SK-N-SH (cell line): ENCODE results near the gene RAB5IF. TPM values are rescaled to one million over a fixed set of nuclear protein-coding genes. Genes with fewer than 3 reads are reported as not detected.

Experiments
- CTCF ChIA-PET: fragments of 300-600, 350-600 bp; formaldehyde crosslinking; extraction: SDS; loops from one replicate; lab custom pipeline; 2021; lab: Yijun Ruan, JAX
- POLR2A ChIA-PET: fragments of 350-600 bp; sonication (Branson Sonifier 250); formaldehyde crosslinking; extraction: SDS; loops from one replicate; lab custom pipeline; 2020; ENCODE audit warnings: antibody characterized with exemption, inconsistent platforms; lab: Yijun Ruan, JAX
- DNase-seq: peaks from one replicate; pipeline ENCODE4 v3.0.0; 2012
- H2AFZ ChIP-seq: fragments of 200-600 bp; sonication (generic); 2 replicates; pipeline ENCODE4 v1.8.1; 2016; ENCODE audit warnings: antibody characterized with exemption, mild to moderate bottlenecking, low read depth
- H3F3A ChIP-seq: fragments of 200-600 bp; sonication (generic); replicated peaks from 2 replicates; pipeline ENCODE3; 2016; ENCODE audit warnings: antibody characterized with exemption, mild to moderate bottlenecking; ENCODE audit not compliant: insufficient read depth
- H3K27ac ChIP-seq, 2 experiments: fragments of 200-500 bp in 1 of 2; fragments of 200-600 bp in 1 of 2; sonication (Bioruptor generic) in 1 of 2; sonication (generic), shearing (Covaris generic) in 1 of 2; 2 replicates each; pipeline versions ENCODE4 v1.5.1 to v1.6.1; 2014 to 2016; ENCODE audit warnings: low read depth in 2 of 2, inconsistent platforms in 1 of 2, low read length in 1 of 2, mild to moderate bottlenecking in 1 of 2, mixed read lengths in 1 of 2
- H3K27me3 ChIP-seq: fragments of 200-600 bp; sonication (generic), shearing (Covaris generic); 2 replicates; pipeline ENCODE4 v1.6.1; 2016; ENCODE audit warnings: mixed run types; ENCODE audit not compliant: insufficient read depth
- H3K36me3 ChIP-seq, 2 experiments: fragments of 200-500 bp in 1 of 2; fragments of 200-600 bp in 1 of 2; sonication (Bioruptor generic) in 1 of 2; sonication (generic) in 1 of 2; replicated peaks in 1 of 2; 2 replicates each; pipeline versions ENCODE3 to v1.5.1; 2014 to 2016; ENCODE audit warnings: low read length in 1 of 2, mild to moderate bottlenecking in 1 of 2; ENCODE audit not compliant: insufficient read depth in 2 of 2, control insufficient read depth in 1 of 2
- H3K4me1 ChIP-seq, 2 experiments: fragments of 200-500 bp in 1 of 2; fragments of 200-600 bp in 1 of 2; sonication (Bioruptor generic) in 1 of 2; sonication (generic), shearing (Covaris generic) in 1 of 2; 2 replicates each; pipeline versions ENCODE4 v1.5.1 to v1.6.1; 2014 to 2016; ENCODE audit warnings: low read depth in 1 of 2, low read length in 1 of 2, mixed run types in 1 of 2; ENCODE audit not compliant: insufficient read depth in 2 of 2, control insufficient read depth in 1 of 2
- H3K4me2 ChIP-seq: fragments of 200-600 bp; sonication (generic), shearing (Covaris generic); 2 replicates; pipeline ENCODE4 v1.6.1; 2017; ENCODE audit warnings: mixed run types
- H3K4me3 ChIP-seq, 2 experiments: fragments of 200-500 bp in 1 of 2; fragments of 200-600 bp in 1 of 2; sonication (Bioruptor generic) in 1 of 2; sonication (generic), shearing (Covaris generic) in 1 of 2; 2 replicates each; pipeline versions ENCODE4 v1.5.1 to v1.8.1; 2014 to 2016; ENCODE audit warnings: low read depth in 2 of 2, inconsistent platforms in 1 of 2, low read length in 1 of 2, mild to moderate bottlenecking in 1 of 2, mixed read lengths in 1 of 2, moderate library complexity in 1 of 2
- H3K79me2 ChIP-seq: fragments of 200-600 bp; sonication (generic); 2 replicates; pipeline ENCODE4 v1.8.1; 2017; ENCODE audit warnings: mild to moderate bottlenecking; ENCODE audit not compliant: insufficient read depth
- H3K9ac ChIP-seq: fragments of 200-600 bp; sonication (generic); 2 replicates; pipeline ENCODE4 v1.6.1; 2017; ENCODE audit warnings: mixed run types
- H3K9me2 ChIP-seq: fragments of 200-600 bp; sonication (generic); 2 replicates; pipeline ENCODE4 v1.6.1; 2017; ENCODE audit warnings: mixed run types
- H3K9me3 ChIP-seq: fragments of 200-600 bp; sonication (generic); 2 replicates; pipeline ENCODE4 v1.6.1; 2017; ENCODE audit warnings: mixed run types, mild to moderate bottlenecking, moderate library complexity
- H4K20me1 ChIP-seq: fragments of 200-600 bp; sonication (generic); 2 replicates; pipeline ENCODE4 v1.6.1; 2017; ENCODE audit warnings: mild to moderate bottlenecking, mixed run types; ENCODE audit not compliant: insufficient read depth
- ELF1 ChIP-seq: IDR thresholded peaks from 2 replicates; pipeline ENCODE4 v1.4.0; 2012
- FOXJ3 ChIP-seq: sonication (generic); formaldehyde crosslinking; IDR thresholded peaks from 2 replicates; pipeline ENCODE4 v1.5.1; 2020; ENCODE audit warnings: mild to moderate bottlenecking, missing genetic modification reagents
- GABPA ChIP-seq: IDR thresholded peaks from 2 replicates; pipeline ENCODE4 v1.4.0; 2012; ENCODE audit warnings: low read depth, mild to moderate bottlenecking
- GATA2 ChIP-seq: sonication (generic); formaldehyde crosslinking; IDR thresholded peaks from 2 replicates; pipeline ENCODE4 v1.5.0; 2020; ENCODE audit warnings: mild to moderate bottlenecking, missing genetic modification reagents
- IRF3 ChIP-seq: fragments of 150-350 bp; IDR thresholded peaks from 2 replicates; pipeline ENCODE4 v1.6.1; 2016; ENCODE audit warnings: mild to moderate bottlenecking, low read depth, low read length
- MXI1 ChIP-seq: IDR thresholded peaks from 2 replicates; pipeline ENCODE4 v1.6.1; 2012; ENCODE audit warnings: mild to moderate bottlenecking, low read depth, low read length, improper control_type of control experiment
- NRF1 ChIP-seq: IDR thresholded peaks from 2 replicates; pipeline ENCODE4 v1.6.1; 2012; ENCODE audit warnings: low read depth, mild to moderate bottlenecking, low read length
- RFX5 ChIP-seq: IDR thresholded peaks from 2 replicates; pipeline ENCODE4 v1.6.1; 2012; ENCODE audit warnings: mild to moderate bottlenecking, improper control_type of control experiment, low read length
- RXRA ChIP-seq: IDR thresholded peaks from 2 replicates; pipeline ENCODE4 v1.4.0; 2012; ENCODE audit warnings: low read depth, mild to moderate bottlenecking, borderline replicate concordance
- SMC3 ChIP-seq: IDR thresholded peaks from 2 replicates; pipeline ENCODE4 v1.6.1; 2012; ENCODE audit warnings: low read depth, low read length, improper control_type of control experiment
- TAF1 ChIP-seq: IDR thresholded peaks from 2 replicates; pipeline ENCODE4 v1.6.1; 2012; ENCODE audit warnings: low read depth, mild to moderate bottlenecking, low read length, moderate library complexity, borderline replicate concordance
- TEAD4 ChIP-seq: IDR thresholded peaks from 2 replicates; pipeline ENCODE4 v1.4.0; 2012; ENCODE audit warnings: mild to moderate bottlenecking, borderline replicate concordance; ENCODE audit not compliant: insufficient read depth
- WGBS: methylation state at CpG from one replicate; pipeline ENCODE4 v1.1.6; 2017; ENCODE audit warnings: low lambda C conversion rate; 5-methylcytosine and 5-hydroxymethylcytosine counted together
- polyA plus RNA-seq, 3 experiments: library from polyadenylated mRNA; depleted of rRNA; stranded (reverse); fragments of >200 nt; gene quantifications; 2 replicates each; pipeline ENCODE4 v1.2.3, GENCODE V29; 2012
- TF ChIP-seq, protein P1 (sequence below): IDR thresholded peaks from 2 replicates; pipeline ENCODE4; 2012
- TF ChIP-seq, protein P2 (sequence below): fragments of 150-350 bp; IDR thresholded peaks from 2 replicates; pipeline ENCODE4 v1.6.1; 2017; ENCODE audit warnings: antibody characterized with exemption, low read length, low read depth, borderline replicate concordance
- TF ChIP-seq, protein P3 (sequence below): fragments of 200-600 bp; sonication (generic); IDR thresholded peaks from 2 replicates; pipeline ENCODE4 v1.6.1; 2017; ENCODE audit warnings: antibody characterized with exemption, mild to moderate bottlenecking, moderate library complexity

Gene RAB5IF
- polyA plus RNA-seq, 1 of the 3 experiments (the other 2 are of a cell fraction), result 91.1 TPM

DNA sequence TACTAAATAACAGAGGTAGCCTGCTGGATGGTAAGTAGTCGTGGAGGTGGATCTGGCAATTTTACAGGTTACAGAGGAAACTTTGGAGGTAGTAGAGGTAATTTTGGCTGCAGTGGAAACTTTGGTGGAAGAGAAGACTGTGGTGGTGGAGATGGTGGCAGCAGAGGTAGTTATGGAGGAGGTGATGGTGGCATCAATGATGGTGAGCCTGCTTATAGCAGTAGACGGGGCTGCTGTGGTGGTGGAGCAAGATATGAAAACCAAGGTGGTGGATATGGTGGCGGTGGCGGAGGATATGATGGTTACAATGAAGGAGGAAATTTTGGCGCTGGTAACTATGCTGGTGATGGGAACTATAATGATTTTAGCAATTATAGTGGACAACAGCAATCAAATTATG lies 15.3 kb downstream of the RAB5IF start:
- ChIA-PET POLR2A (no interaction called here), CTCF (no interaction called here)
- no peak overlapping the region for H3K27ac ChIP-seq
- no peaks in the 10 kb centered on the region for H3K4me1 ChIP-seq
- no peak overlapping the region for H3K4me2 ChIP-seq
- no peak for DNase-seq
- TF ChIP-seq, protein P1, sequence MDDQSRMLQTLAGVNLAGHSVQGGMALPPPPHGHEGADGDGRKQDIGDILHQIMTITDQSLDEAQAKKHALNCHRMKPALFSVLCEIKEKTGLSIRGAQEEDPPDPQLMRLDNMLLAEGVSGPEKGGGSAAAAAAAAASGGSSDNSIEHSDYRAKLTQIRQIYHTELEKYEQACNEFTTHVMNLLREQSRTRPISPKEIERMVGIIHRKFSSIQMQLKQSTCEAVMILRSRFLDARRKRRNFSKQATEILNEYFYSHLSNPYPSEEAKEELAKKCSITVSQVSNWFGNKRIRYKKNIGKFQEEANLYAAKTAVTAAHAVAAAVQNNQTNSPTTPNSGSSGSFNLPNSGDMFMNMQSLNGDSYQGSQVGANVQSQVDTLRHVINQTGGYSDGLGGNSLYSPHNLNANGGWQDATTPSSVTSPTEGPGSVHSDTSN, result no peak
- TF ChIP-seq, protein P2, sequence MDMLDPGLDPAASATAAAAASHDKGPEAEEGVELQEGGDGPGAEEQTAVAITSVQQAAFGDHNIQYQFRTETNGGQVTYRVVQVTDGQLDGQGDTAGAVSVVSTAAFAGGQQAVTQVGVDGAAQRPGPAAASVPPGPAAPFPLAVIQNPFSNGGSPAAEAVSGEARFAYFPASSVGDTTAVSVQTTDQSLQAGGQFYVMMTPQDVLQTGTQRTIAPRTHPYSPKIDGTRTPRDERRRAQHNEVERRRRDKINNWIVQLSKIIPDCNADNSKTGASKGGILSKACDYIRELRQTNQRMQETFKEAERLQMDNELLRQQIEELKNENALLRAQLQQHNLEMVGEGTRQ, result no peak
- TF ChIP-seq MXI1 (no peak), TEAD4 (no peak), TAF1 (no peak), IRF3 (no peak), GABPA (no peak), ELF1 (no peak), RXRA (no peak), GATA2 (CRISPR knock-in tag) (no peak), NRF1 (no peak), RFX5 (no peak), SMC3 (no peak), FOXJ3 (no peak)
- TF ChIP-seq, protein P3, sequence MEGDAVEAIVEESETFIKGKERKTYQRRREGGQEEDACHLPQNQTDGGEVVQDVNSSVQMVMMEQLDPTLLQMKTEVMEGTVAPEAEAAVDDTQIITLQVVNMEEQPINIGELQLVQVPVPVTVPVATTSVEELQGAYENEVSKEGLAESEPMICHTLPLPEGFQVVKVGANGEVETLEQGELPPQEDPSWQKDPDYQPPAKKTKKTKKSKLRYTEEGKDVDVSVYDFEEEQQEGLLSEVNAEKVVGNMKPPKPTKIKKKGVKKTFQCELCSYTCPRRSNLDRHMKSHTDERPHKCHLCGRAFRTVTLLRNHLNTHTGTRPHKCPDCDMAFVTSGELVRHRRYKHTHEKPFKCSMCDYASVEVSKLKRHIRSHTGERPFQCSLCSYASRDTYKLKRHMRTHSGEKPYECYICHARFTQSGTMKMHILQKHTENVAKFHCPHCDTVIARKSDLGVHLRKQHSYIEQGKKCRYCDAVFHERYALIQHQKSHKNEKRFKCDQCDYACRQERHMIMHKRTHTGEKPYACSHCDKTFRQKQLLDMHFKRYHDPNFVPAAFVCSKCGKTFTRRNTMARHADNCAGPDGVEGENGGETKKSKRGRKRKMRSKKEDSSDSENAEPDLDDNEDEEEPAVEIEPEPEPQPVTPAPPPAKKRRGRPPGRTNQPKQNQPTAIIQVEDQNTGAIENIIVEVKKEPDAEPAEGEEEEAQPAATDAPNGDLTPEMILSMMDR, result no peak
- H3F3A ChIP-seq, result no peaks in the 10 kb centered on the region
- no peak overlapping the region for H3K4me3 ChIP-seq
- 97% methylated on average over 5 of the region's 5 CpGs for WGBS
- H3K36me3 ChIP-seq, result no peaks in the 10 kb centered on the region
- H3K27me3 ChIP-seq, result no peaks in the 10 kb centered on the region
- no peaks in the 10 kb centered on the region for H4K20me1 ChIP-seq
- H2AFZ ChIP-seq, result no peak overlapping the region
- no peak overlapping the region for H3K9ac ChIP-seq
- no peaks in the 10 kb centered on the region for H3K79me2 ChIP-seq
- H3K9me2 ChIP-seq, result no peaks in the 10 kb centered on the region
- no peaks in the 10 kb centered on the region for H3K9me3 ChIP-seq
